Large intestine (tissue), 3 donors: ENCODE measurements around the gene NFKB1. TPM values are rescaled to one million over a fixed set of nuclear protein-coding genes. Genes with fewer than 3 reads are reported as not detected.

Source experiments
- DNase-seq, 2 donors: peaks; one replicate each; pipeline versions ENCODE4 v3.0.0 to v3.0.0-alpha.2; 2013
- H3K27ac ChIP-seq: one replicate; pipeline ENCODE4 v1.5.1; 2013; ENCODE audit warnings: low read length
- H3K27me3 ChIP-seq: 2 replicates; pipeline ENCODE4 v1.6.1; 2013; ENCODE audit warnings: low read length; ENCODE audit not compliant: control insufficient read depth, insufficient read depth
- H3K36me3 ChIP-seq: 2 replicates; pipeline ENCODE4 v1.6.1; 2013; ENCODE audit warnings: low read length; ENCODE audit not compliant: control insufficient read depth, insufficient read depth
- H3K4me1 ChIP-seq: one replicate; pipeline ENCODE4 v1.6.1; 2013; ENCODE audit warnings: low read length; ENCODE audit not compliant: control insufficient read depth, insufficient read depth
- H3K4me3 ChIP-seq: one replicate; pipeline ENCODE4 v1.5.1; 2013; ENCODE audit warnings: low read length
- H3K9me3 ChIP-seq: one replicate; pipeline ENCODE4 v1.6.1; 2013; ENCODE audit warnings: mild to moderate bottlenecking, low read depth, low read length, moderate library complexity; ENCODE audit not compliant: control insufficient read depth
- WGBS: methylation state at CpG from one replicate; pipeline ENCODE4 v1.1.5; 2013; ENCODE audit warnings: low lambda C conversion rate; ENCODE audit not compliant: insufficient coverage; 5-methylcytosine and 5-hydroxymethylcytosine counted together
- polyA plus RNA-seq: library from polyadenylated mRNA; unstranded; fragments of 120-200 nt; gene quantifications from one replicate; pipeline ENCODE4 v1.2.1, GENCODE V29; 2013

NFKB1 gene
- polyA plus RNA-seq, 1 donor: 26.3 TPM

DNA sequence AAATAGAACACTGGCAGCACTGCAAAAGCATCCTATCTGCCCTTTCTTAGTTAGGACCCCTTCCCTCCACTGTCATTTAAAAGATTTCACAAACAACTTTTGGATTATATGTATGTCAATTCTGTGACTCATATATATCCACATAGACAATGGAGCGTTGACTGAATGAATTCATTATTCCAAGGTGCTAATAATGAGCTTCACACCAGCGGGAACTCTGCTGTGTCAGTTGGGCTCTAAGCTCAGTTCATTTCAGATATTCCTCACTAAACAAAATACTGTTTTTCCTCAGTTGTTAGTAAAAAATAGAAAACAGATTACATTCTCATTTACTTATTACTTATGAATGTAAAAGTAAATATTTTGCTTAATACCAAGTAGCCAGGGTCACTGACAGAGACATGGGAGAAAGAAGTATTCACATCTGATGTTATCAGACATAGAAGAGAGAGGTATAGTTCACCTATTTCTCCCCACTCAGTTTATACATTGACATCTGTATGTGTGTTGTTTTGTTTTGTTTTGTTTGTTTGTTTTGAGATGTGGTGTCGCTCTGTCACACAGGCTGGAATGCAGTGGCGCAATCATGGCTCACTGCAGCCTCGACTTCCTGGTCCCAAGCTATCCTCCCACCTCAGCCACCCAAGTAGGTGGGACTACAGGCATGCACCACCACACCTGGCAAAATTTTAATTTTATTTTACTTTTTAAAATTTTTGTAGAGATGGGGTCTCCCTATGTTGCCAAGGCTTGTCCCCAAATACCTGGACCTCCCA lies 10.9 kb downstream of the NFKB1 start:
- 82% methylated on average over 2 of the region's 5 CpGs for WGBS
- no peak for DNase-seq

DNA sequence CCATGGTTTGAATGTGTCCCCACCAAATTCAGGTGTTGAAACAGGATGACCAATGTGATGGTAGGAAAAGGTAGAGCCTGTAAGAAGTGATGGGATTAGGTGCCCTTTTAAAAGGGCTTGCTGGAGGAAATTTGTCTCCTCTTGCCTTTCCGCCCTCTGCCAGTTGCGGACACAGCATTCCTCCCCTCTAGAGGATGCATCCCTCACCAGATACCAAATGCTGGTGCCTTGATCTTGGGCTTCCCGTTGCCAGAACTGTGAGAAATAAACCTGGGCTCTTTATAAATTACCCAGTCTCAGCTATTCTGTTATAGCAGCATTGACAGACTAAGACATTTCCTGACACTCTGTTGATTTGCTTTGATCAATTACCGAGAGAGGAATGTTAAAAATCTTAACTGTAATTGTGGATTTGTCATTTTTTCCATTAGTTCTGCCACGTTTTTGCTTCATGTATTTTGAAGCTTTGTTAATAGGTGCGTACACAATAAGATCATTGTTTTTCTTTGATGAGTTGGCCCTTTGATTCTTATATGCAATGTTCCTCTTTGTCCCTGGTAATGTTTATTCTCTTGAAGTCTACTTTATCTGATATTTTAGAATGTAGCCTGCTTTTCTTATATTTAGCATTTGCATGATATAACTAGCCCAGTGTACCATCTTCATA lies 13.3 kb downstream of the NFKB1 start:
- Histone ChIP-seq H3K4me3 (no peak overlapping the region), H3K4me1 (no peaks in the 10 kb centered on the region), H3K36me3 (no peaks in the 10 kb centered on the region), H3K27ac (no peak overlapping the region), H3K27me3 (no peaks in the 10 kb centered on the region), H3K9me3 (peaks cover 9% of the 10 kb centered on the region)
- DNase-seq: no peak
- no CpG with 5 or more reads among the region's 6 CpGs for WGBS

More for the DNA sequence above, 10.9 kb downstream of the NFKB1 start:
- Histone ChIP-seq H3K4me1 (no peaks in the 10 kb centered on the region), H3K27ac (no peak overlapping the region), H3K27me3 (no peaks in the 10 kb centered on the region), H3K36me3 (no peaks in the 10 kb centered on the region), H3K9me3 (peaks cover 9% of the 10 kb centered on the region), H3K4me3 (no peak overlapping the region)

DNA sequence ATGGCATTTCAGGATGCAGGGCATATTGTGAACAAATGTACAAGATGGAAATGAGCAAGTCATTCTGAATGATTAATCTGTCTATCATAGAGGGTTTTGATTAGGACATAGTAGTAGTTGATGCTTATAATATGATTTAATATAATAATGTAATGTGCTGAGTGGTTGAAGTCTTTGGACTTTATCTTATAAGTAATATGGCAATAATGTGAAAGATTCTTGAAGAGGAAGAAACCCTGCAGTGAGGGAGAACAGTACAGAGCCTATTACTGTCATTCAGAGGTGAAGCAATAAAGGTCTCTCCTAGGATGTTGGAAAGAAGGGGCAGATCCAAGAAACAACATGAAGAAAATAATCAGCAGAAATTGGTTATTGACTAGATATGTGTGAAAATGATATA lies 16.6 kb downstream of the NFKB1 start:
- DNase-seq: no peak
- H3K4me3 ChIP-seq: no peak overlapping the region
- H3K9me3 ChIP-seq: peaks cover 9% of the 10 kb centered on the region
- no peaks in the 10 kb centered on the region for H3K36me3 ChIP-seq
- no peaks in the 10 kb centered on the region for H3K4me1 ChIP-seq
- no peak overlapping the region for H3K27ac ChIP-seq
- H3K27me3 ChIP-seq: no peaks in the 10 kb centered on the region

DNA sequence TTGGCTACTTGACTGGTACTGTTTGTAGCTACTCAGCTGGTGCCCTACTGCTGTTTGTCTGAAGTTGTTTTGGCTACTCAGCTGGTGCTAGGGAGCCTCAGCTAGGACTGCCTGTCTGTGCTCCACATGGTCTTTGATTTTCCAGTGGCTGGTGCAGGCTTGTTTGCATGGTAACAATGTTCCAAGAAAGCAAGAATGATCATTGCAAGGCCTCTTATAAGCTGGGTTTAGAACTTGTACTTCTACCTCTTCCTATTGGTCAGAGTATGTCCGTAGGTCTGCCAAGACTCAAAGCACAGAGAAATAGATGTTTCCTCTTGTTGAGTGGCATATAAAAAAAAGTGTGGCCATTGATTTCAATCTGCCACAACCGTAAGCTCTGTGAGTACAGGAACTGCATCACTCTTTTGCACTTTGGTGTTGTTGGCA lies 17.6 kb downstream of the NFKB1 start:
- Histone ChIP-seq H3K9me3 (peaks cover 9% of the 10 kb centered on the region), H3K27ac (no peak overlapping the region), H3K4me1 (no peaks in the 10 kb centered on the region), H3K4me3 (no peak overlapping the region), H3K27me3 (no peaks in the 10 kb centered on the region), H3K36me3 (no peaks in the 10 kb centered on the region)
- no CpG with 5 or more reads among the region's 2 CpGs for WGBS
- DNase-seq: no peak

DNA sequence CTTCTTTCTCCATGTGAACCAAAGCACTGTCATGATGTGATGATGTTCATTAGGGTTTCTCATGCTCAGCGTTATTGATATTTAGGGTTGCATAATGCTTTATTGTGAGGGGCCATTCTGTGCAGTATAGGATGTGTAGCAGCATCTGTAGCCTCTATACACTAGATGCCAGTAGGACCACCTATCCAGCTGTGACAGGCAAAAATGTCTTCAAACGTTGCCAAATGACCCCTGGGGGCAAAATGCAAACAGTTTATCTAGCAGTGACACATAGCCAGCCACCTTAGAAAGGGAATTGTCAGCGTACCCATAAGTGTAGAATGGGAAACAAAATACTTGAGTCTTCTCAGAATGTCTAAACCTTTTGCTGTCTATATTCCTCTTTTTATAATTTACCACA lies 18.8 kb downstream of the NFKB1 start:
- H3K27me3 ChIP-seq: no peaks in the 10 kb centered on the region
- DNase-seq: no peak
- H3K9me3 ChIP-seq: peaks cover 9% of the 10 kb centered on the region
- no peak overlapping the region for H3K27ac ChIP-seq
- H3K4me3 ChIP-seq: no peak overlapping the region
- no peaks in the 10 kb centered on the region for H3K36me3 ChIP-seq
- 100% methylated on average over 1 of the region's 3 CpGs for WGBS
- no peaks in the 10 kb centered on the region for H3K4me1 ChIP-seq

DNA sequence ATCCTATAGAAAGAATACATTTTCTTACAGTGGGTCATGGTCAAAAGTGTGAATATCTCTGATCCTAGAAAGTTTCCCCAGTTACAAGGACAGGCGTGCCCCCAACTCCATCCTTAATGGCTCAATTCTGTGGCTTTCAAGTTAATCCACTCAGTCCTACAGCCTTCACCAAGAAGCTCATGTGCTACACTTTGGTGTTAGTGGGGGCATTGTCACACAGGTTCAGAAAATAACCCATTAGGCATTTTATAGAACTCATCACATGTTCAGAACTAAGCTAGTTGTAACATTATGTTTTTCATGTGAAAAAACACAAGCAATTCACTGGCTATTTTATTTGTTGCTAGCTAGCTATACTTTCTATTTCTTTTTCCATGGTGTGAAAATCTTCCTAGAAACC lies 20.4 kb downstream of the NFKB1 start:
- Histone ChIP-seq H3K4me3 (no peak overlapping the region), H3K9me3 (no peaks in the 10 kb centered on the region), H3K4me1 (no peaks in the 10 kb centered on the region), H3K36me3 (peaks cover 6% of the 10 kb centered on the region), H3K27ac (no peak overlapping the region), H3K27me3 (no peaks in the 10 kb centered on the region)
- DNase-seq: no peak
- no CpG with 5 or more reads among the region's 1 CpG for WGBS

DNA sequence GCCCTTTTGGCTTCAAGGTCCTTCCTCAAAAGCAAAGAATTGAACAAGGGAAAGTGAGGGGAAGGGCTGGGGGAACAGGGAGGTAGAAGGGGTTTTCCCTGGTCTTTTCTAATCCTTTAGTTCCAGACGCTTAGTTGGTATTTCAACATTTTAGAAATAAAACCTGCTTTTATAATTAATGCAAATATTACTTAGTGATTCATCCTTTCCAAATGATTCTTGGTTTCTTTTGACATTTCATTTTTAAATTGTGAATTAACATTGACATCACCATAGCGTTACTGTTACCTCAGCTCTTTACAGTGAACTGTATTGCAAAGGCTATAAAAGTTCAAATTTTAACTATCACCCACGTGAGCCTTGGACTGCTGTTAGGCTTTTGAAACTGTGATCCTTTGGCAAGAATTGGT lies 20.9 kb downstream of the NFKB1 start:
- no peaks in the 10 kb centered on the region for H3K27me3 ChIP-seq
- peaks cover 6% of the 10 kb centered on the region for H3K36me3 ChIP-seq
- DNase-seq: no peak
- H3K9me3 ChIP-seq: no peaks in the 10 kb centered on the region
- WGBS: 70% methylated on average over 3 of the region's 3 CpGs
- no peak overlapping the region for H3K4me3 ChIP-seq
- no peaks in the 10 kb centered on the region for H3K4me1 ChIP-seq
- no peak overlapping the region for H3K27ac ChIP-seq

DNA sequence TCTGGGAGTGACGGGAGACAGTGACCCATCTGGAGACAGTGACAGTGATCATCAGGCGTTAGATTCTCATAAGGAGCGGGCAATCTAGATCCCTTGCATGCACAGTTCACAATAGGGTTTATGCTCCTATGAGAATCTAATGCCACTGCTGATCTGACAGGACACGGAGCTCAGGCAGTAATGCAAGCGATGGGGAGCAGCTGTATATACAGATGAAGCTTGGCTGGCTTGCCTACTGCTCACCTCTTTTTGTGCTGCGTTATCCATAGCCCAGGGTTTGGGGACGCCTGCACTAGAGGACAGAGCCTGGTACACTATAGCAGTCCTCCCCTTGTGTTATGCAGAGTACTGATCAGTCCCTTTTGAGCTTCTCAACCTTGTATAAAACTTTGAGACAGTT lies 23.5 kb downstream of the NFKB1 start:
- WGBS: no CpG with 5 or more reads among the region's 7 CpGs
- Histone ChIP-seq H3K27me3 (no peaks in the 10 kb centered on the region), H3K36me3 (peaks cover 6% of the 10 kb centered on the region), H3K4me1 (no peaks in the 10 kb centered on the region), H3K27ac (no peak overlapping the region), H3K9me3 (no peaks in the 10 kb centered on the region), H3K4me3 (no peak overlapping the region)
- DNase-seq: no peak

DNA sequence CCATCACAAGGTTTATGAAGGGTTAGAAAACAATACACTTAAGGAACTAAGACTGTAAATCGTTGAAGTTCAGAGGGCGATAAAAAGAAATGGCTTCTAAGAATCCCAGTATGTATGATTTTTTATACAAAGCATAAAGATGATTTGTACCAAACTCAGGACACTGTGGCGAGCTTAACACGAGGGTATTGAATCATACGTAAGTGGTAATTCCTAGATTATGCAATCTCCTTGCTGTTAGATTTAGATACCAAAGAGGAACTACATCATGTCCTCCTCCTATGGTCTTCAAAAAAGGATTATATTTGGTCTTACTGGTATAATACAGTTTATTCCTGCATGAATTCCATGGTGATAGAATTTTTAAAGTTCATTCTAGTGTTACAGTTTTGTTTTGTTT lies 23.9 kb downstream of the NFKB1 start:
- no CpG with 5 or more reads among the region's 5 CpGs for WGBS
- H3K27ac ChIP-seq: no peak overlapping the region

DNA sequence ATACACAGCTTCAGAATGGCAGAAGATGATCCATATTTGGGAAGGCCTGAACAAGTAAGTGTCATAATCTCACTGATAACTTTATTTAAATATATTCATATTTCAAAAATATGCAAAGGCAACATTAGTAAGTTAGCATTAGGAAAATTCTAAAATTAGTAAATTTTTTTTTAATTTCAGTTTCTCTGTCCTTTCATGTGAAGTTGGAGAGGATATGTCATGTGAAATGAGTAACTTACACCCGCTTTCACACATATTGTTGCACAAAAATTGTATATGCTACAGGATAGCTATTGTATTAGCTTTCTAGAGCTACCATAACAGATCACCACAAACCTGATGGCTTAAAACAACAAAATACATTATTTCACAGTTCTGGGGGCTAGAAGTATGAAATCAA lies 24.3 kb downstream of the NFKB1 start:
- Histone ChIP-seq H3K9me3 (no peaks in the 10 kb centered on the region), H3K27ac (no peak overlapping the region), H3K4me1 (no peaks in the 10 kb centered on the region), H3K4me3 (no peak overlapping the region), H3K36me3 (peaks cover 6% of the 10 kb centered on the region), H3K27me3 (no peaks in the 10 kb centered on the region)
- WGBS: 100% methylated on average over 1 of the region's 1 CpG
- DNase-seq: no peak

More for the DNA sequence above, 23.9 kb downstream of the NFKB1 start:
- no peaks in the 10 kb centered on the region for H3K4me1 ChIP-seq
- DNase-seq: no peak
- peaks cover 6% of the 10 kb centered on the region for H3K36me3 ChIP-seq
- H3K27me3 ChIP-seq: no peaks in the 10 kb centered on the region
- no peak overlapping the region for H3K4me3 ChIP-seq
- no peaks in the 10 kb centered on the region for H3K9me3 ChIP-seq

DNA sequence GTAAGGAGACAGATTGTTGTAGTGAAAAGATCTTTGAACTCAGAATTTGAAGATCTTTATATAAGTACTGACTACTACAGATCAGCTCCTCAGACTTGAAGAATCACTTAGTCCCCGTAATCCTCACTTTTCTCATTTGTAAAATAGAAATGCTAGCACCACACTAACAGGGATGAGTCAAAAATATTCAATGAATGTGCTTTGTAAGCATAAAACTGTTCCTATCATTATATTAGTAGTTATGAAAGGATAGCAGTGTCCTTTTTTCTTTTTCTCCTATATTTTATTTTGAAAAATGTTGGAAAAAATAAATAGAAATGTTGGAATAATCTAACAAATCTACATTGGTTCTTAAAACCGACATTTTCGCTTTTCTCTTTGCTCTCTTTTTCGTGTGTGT lies 25.4 kb downstream of the NFKB1 start:
- H3K4me3 ChIP-seq: no peak overlapping the region
- H3K9me3 ChIP-seq: no peaks in the 10 kb centered on the region
- no peaks in the 10 kb centered on the region for H3K27me3 ChIP-seq
- 100% methylated on average over 3 of the region's 4 CpGs for WGBS
- H3K4me1 ChIP-seq: no peaks in the 10 kb centered on the region
- H3K36me3 ChIP-seq: peaks cover 6% of the 10 kb centered on the region
- no peak overlapping the region for H3K27ac ChIP-seq
- no peak for DNase-seq
